ENCODE data around the gene AAGAB.
"Not testable (repeated sequence)": the region's sequence is repeated elsewhere in the genome, so short reads cannot be mapped to it uniquely, and the experiment has no call there.

The AAGAB gene

DNA sequence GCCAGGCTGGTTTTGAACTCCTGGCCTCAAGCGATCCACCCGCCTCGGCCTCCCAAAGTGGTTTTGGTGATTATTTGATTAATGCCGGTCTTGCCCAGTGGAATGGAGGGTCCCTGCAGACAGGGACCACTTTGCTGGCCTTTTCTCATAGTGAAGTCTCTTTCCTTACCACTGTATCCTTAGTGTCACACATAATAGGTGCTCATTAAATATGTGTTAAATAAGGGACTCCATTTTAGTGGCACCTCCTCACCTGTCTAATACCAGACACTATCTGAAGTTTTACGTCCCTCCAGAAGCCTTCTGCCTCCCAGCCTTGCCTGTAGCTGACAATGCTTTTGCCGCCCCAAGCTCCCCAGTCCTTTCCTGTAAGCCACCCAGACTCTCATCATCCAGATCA is 91.3 kb downstream of the AAGAB start:
- DNase-seq (ENCODE audit: insufficient read length, low spot score) (no peak), FAIRE-seq (no peak)
- TF ChIP-seq POU2F2 (IDR thresholded peaks at IDR 0.05; ENCODE audit: low read depth, low read length) (no peak), PAX5 (IDR thresholded peaks at IDR 0.05; ENCODE audit: insufficient read depth, low read length, severe bottlenecking) (no peak), POLR2A (IDR thresholded peaks at IDR 0.05; ENCODE audit: low read depth, low read length) (no peak), SPI1 (IDR thresholded peaks at IDR 0.05; ENCODE audit: low read depth, low read length) (no peak), POLR2AphosphoS5 (IDR thresholded peaks at IDR 0.05; ENCODE audit: low read depth, low read length) (no peak), TAF1 (IDR thresholded peaks at IDR 0.05; ENCODE audit: low read depth, low read length) (no peak)

- TF ChIP-seq SPI1 (IDR thresholded peaks at IDR 0.05; ENCODE audit: low read depth, low read length) (no peak), PAX5 (IDR thresholded peaks at IDR 0.05; ENCODE audit: insufficient read depth, low read length, severe bottlenecking) (no peak), POLR2A (IDR thresholded peaks at IDR 0.05; ENCODE audit: low read depth, low read length) (no peak), POLR2AphosphoS5 (IDR thresholded peaks at IDR 0.05; ENCODE audit: low read depth, low read length) (no peak), TAF1 (IDR thresholded peaks at IDR 0.05; ENCODE audit: low read depth, low read length) (no peak), POU2F2 (IDR thresholded peaks at IDR 0.05; ENCODE audit: low read depth, low read length) (no peak)
- no peak for FAIRE-seq
- DNase-seq (ENCODE audit: insufficient read length, low spot score) = no peak
Measured at GRCh38 chr15:67161881-67162280, 92.6 kb downstream of the AAGAB start.

DNA sequence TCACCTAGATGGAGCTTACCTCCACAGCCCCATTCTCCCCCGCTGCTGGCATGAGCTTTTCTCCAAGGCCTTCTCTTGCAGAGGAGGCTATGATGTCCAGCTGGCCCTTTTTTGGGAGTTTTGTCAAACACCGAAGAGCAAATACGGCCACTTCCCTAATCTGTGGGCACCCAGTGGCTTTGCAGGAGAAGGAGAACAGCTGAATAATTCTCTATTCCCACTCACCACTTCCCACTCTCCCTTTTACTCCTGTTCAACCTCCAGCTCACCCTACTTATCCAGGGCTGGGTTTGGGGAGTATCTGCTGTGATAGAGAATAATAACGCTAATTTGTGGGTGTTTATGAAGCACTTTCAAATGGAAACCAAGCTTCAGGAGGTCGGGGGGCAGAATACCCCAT is 93.0 kb downstream of the AAGAB start:
- DNase-seq (ENCODE audit: insufficient read length, low spot score) (no peak), FAIRE-seq (no peak)
- TF ChIP-seq SPI1 (IDR thresholded peaks at IDR 0.05; ENCODE audit: low read depth, low read length) = no peak
- TF ChIP-seq POLR2AphosphoS5 (IDR thresholded peaks at IDR 0.05; ENCODE audit: low read depth, low read length) = no peak
- no peak for TF ChIP-seq PAX5 (IDR thresholded peaks at IDR 0.05; ENCODE audit: insufficient read depth, low read length, severe bottlenecking)
- no peak for TF ChIP-seq POU2F2 (IDR thresholded peaks at IDR 0.05; ENCODE audit: low read depth, low read length)
- no peak for TF ChIP-seq TAF1 (IDR thresholded peaks at IDR 0.05; ENCODE audit: low read depth, low read length)
- no peak for TF ChIP-seq POLR2A (IDR thresholded peaks at IDR 0.05; ENCODE audit: low read depth, low read length)

- no peak; the same call in 1 of the 2 replicates for TF ChIP-seq POLR2AphosphoS5 (IDR thresholded peaks at IDR 0.05; ENCODE audit: low read depth, low read length)
- TF ChIP-seq POLR2A (IDR thresholded peaks at IDR 0.05; ENCODE audit: low read depth, low read length) = no peak
- no peak for TF ChIP-seq SPI1 (IDR thresholded peaks at IDR 0.05; ENCODE audit: low read depth, low read length)
- TF ChIP-seq TAF1 (IDR thresholded peaks at IDR 0.05; ENCODE audit: low read depth, low read length) = no peak
- TF ChIP-seq POU2F2 (IDR thresholded peaks at IDR 0.05; ENCODE audit: low read depth, low read length) = no peak
- no peak for TF ChIP-seq PAX5 (IDR thresholded peaks at IDR 0.05; ENCODE audit: insufficient read depth, low read length, severe bottlenecking)
- DNase-seq (ENCODE audit: insufficient read length, low spot score) = no peak
- no peak for FAIRE-seq
Measured at GRCh38 chr15:67158367-67158766, 96.1 kb downstream of the AAGAB start.

DNA sequence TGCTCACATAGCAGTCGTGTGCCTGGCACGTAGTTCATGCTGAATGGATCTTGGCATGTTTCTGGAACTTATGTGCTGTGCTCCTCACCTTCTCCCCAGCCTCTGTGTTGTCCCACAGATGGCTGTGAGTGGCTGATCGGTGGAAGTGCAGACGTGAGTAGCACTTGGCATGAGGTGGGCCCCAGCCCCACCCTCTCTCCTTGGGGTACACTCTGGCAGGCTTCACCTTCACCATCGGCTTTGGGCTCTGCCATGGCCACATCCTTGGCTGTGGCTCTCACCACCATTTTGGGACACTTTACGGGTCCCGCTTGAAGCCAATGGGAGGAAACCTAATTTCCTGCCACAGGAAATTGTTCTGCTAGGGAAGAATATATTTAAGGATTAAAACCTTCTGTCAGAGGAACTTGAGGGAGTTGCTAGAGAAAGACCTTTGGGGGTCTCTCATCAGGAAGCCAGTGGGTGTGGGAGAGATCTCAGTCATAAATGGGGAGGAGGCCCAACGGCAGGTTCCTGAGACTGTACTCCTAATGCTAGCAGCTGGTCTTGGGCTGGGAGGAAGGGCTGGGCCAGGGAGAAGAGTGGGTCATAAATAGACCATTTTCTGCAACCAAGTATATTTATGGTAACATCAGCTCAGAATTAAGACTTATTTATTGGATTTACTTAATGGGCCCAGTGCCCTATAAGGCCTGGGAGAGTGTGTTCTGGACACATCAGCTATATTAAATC is 96.8 kb downstream of the AAGAB start:
- TF ChIP-seq POLR2AphosphoS5 (IDR thresholded peaks at IDR 0.05; ENCODE audit: low read depth, low read length) = no peak
- TF ChIP-seq POLR2A (IDR thresholded peaks at IDR 0.05; ENCODE audit: low read depth, low read length) = no peak
- TF ChIP-seq SPI1 (IDR thresholded peaks at IDR 0.05; ENCODE audit: low read depth, low read length) = no peak
- no peak for TF ChIP-seq TAF1 (IDR thresholded peaks at IDR 0.05; ENCODE audit: low read depth, low read length)
- no peak for TF ChIP-seq PAX5 (IDR thresholded peaks at IDR 0.05; ENCODE audit: insufficient read depth, low read length, severe bottlenecking)
- no peak for TF ChIP-seq POU2F2 (IDR thresholded peaks at IDR 0.05; ENCODE audit: low read depth, low read length)
- FAIRE-seq (no peak), DNase-seq (ENCODE audit: insufficient read length, low spot score) (no peak)

GRCh38 chr15:67156834-67157233 is 97.6 kb downstream of the AAGAB start:
- FAIRE-seq (no peak), DNase-seq (ENCODE audit: insufficient read length, low spot score) (no peak)
- TF ChIP-seq POU2F2 (IDR thresholded peaks at IDR 0.05; ENCODE audit: low read depth, low read length) = no peak
- TF ChIP-seq SPI1 (IDR thresholded peaks at IDR 0.05; ENCODE audit: low read depth, low read length) = no peak
- TF ChIP-seq POLR2A (IDR thresholded peaks at IDR 0.05; ENCODE audit: low read depth, low read length) = no peak
- no peak for TF ChIP-seq POLR2AphosphoS5 (IDR thresholded peaks at IDR 0.05; ENCODE audit: low read depth, low read length)
- no peak for TF ChIP-seq TAF1 (IDR thresholded peaks at IDR 0.05; ENCODE audit: low read depth, low read length)
- no peak for TF ChIP-seq PAX5 (IDR thresholded peaks at IDR 0.05; ENCODE audit: insufficient read depth, low read length, severe bottlenecking)

DNA sequence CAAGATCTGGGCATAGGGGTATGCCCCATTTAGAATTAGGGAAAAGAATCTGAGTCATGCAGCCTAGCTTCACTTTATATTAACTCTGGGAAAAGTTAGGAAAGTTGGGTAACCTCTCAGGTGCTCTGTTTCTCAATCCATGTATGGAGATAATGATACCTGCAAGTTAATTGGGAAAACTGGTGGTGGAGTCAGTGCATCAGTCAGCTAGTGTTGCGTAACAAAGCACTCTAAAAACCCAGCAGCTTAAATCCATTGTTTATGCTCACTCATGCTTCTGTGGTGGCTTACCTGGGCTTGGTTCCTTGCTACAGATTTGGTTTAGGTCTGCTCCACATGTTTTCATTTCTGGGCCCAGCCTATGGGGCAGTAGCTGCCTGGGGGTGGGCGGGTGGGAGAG is 98.0 kb downstream of the AAGAB start:
- FAIRE-seq (no peak), DNase-seq (ENCODE audit: insufficient read length, low spot score) (no peak)
- TF ChIP-seq SPI1 (IDR thresholded peaks at IDR 0.05; ENCODE audit: low read depth, low read length) (no peak), POU2F2 (IDR thresholded peaks at IDR 0.05; ENCODE audit: low read depth, low read length) (no peak), POLR2AphosphoS5 (IDR thresholded peaks at IDR 0.05; ENCODE audit: low read depth, low read length) (no peak), POLR2A (IDR thresholded peaks at IDR 0.05; ENCODE audit: low read depth, low read length) (no peak), TAF1 (IDR thresholded peaks at IDR 0.05; ENCODE audit: low read depth, low read length) (no peak), PAX5 (IDR thresholded peaks at IDR 0.05; ENCODE audit: insufficient read depth, low read length, severe bottlenecking) (no peak)

DNA sequence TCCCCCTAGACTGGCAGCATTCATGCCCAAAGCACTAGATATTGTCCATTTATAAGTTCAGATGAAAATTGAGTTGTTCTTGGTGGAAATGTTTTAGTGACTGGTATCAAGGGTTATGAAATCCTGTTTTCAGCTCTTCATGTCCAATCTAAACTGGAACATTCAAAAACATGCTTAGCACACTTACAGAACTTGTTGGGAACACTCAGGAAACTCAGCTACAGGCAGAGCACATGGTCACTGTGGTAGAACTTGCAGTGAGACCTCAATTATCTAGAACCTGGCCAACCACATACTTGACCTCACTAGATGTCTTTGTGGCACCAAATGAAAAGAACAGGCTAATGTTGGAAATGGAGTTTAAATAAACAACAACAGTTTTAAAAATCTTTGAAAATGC is 100.2 kb downstream of the AAGAB start:
- FAIRE-seq = no peak
- no peak for DNase-seq (ENCODE audit: insufficient read length, low spot score)
- TF ChIP-seq SPI1 (IDR thresholded peaks at IDR 0.05; ENCODE audit: low read depth, low read length) = no peak
- TF ChIP-seq POLR2AphosphoS5 (IDR thresholded peaks at IDR 0.05; ENCODE audit: low read depth, low read length) = no peak
- no peak for TF ChIP-seq POU2F2 (IDR thresholded peaks at IDR 0.05; ENCODE audit: low read depth, low read length)
- no peak for TF ChIP-seq PAX5 (IDR thresholded peaks at IDR 0.05; ENCODE audit: insufficient read depth, low read length, severe bottlenecking)
- TF ChIP-seq POLR2A (IDR thresholded peaks at IDR 0.05; ENCODE audit: low read depth, low read length) = no peak
- TF ChIP-seq TAF1 (IDR thresholded peaks at IDR 0.05; ENCODE audit: low read depth, low read length) = no peak

GRCh38 chr15:67153044-67153443 is 101.4 kb downstream of the AAGAB start:
- DNase-seq (ENCODE audit: insufficient read length, low spot score); FAIRE-seq: not testable (repeated sequence)

- TF ChIP-seq SPI1 (IDR thresholded peaks at IDR 0.05; ENCODE audit: low read depth, low read length) (no peak), PAX5 (IDR thresholded peaks at IDR 0.05; ENCODE audit: insufficient read depth, low read length, severe bottlenecking) (no peak), TAF1 (IDR thresholded peaks at IDR 0.05; ENCODE audit: low read depth, low read length) (no peak), POU2F2 (IDR thresholded peaks at IDR 0.05; ENCODE audit: low read depth, low read length) (no peak), POLR2AphosphoS5 (IDR thresholded peaks at IDR 0.05; ENCODE audit: low read depth, low read length) (no peak), POLR2A (IDR thresholded peaks at IDR 0.05; ENCODE audit: low read depth, low read length) (no peak)
- DNase-seq (ENCODE audit: insufficient read length, low spot score) = no peak
- FAIRE-seq = no peak
Measured at GRCh38 chr15:67152429-67152828, 102.0 kb downstream of the AAGAB start.

Measured in GM12891 (cell line).